HL-60 (cell line): ENCODE measurements around the gene TCF25.

Experiments used
- DNase-seq, 2 experiments: peaks; one replicate each; pipeline ENCODE4 v3.0.0-alpha.2; 2010 to 2020; ENCODE audit warnings: low read depth in 1 of 2, low spot score in 1 of 2
- H3K27ac ChIP-seq: fragments of 250-450 bp; sonication (Bioruptor Pico); replicated peaks from 2 replicates; pipeline ENCODE4 v1.5.1; 2020; ENCODE audit warnings: mild to moderate bottlenecking, moderate library complexity
- H3K27me3 ChIP-seq: fragments of 250-450 bp; sonication (Bioruptor Pico); 2 replicates; pipeline ENCODE4 v1.5.1; 2021; ENCODE audit warnings: mild to moderate bottlenecking, moderate library complexity; ENCODE audit not compliant: insufficient read depth, poor library complexity, severe bottlenecking
- H3K4me3 ChIP-seq: replicated peaks from 2 replicates; pipeline ENCODE4 v1.5.1; 2011; ENCODE audit warnings: mild to moderate bottlenecking, control low read depth, low read length; ENCODE audit not compliant: insufficient read depth
- GABPA ChIP-seq: IDR thresholded peaks from 2 replicates; pipeline ENCODE4 v1.6.1; 2012; ENCODE audit warnings: low read depth
- POLR2AphosphoS5 ChIP-seq: IDR thresholded peaks from 2 replicates; pipeline ENCODE4 v1.6.1; 2012; ENCODE audit warnings: low read depth
- SPI1 ChIP-seq: IDR thresholded peaks from 2 replicates; pipeline ENCODE4 v1.6.1; 2012; ENCODE audit warnings: low read depth, mild to moderate bottlenecking, borderline replicate concordance
- TF ChIP-seq, protein P1 (sequence below): IDR thresholded peaks from 2 replicates; pipeline ENCODE4 v1.6.1; 2012; ENCODE audit warnings: low read depth; ENCODE audit not compliant: insufficient replicate concordance
- TF ChIP-seq, protein P2 (sequence below): IDR thresholded peaks from one replicate; pipeline ENCODE4 v1.5.1; 2011; ENCODE audit warnings: low read length, control low read depth, inconsistent platforms; ENCODE audit not compliant: insufficient read depth

The TCF25 gene

DNA sequence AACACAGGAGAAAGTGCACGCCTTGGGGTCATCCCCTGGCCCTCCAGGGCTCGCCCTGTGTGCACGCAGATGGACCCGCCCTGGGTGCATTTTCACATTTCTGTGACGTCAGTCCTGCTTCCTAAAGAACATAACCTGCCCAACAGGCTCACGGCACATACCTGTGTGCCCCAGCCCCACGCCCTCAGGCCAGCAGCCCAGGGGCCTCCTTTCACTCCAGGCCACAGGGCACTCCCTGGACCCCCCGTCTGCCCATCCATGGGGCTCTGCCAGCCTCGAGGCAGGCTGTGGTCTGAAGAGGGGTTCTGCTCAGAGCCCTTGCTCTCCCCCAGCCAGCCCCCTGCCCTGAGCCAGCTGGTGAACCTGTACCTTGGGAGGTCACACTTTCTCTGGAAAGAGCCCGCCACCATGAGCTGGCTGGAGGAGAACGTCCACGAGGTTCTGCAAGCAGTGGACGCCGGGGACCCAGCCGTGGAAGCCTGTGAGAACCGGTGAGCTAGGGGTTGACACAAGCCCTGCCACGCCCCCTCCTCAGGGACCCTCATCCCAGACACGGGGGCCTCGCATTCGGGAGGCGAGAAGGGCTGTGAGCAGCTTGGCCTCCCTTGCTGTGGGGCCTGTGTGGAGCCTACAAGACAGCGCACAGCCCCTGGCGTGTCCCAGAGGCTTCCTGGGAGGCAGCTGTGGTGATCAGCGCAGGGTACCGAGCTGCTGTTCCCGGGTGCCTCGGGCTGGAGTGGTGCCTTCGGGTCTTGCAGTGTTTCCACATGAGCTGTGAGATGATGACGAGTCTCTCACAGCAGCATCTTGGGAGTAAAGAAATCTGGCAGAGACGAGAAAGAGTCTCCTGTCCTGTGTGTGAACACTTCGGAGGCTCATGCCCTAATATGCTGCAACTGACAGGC is 31.5 kb downstream of the TCF25 start:
- DNase-seq: no peak
- H3K27ac ChIP-seq: no peak overlapping the region
- H3K27me3 ChIP-seq: no peaks in the 10 kb centered on the region
- no peak overlapping the region for H3K4me3 ChIP-seq
- TF ChIP-seq, protein P1, sequence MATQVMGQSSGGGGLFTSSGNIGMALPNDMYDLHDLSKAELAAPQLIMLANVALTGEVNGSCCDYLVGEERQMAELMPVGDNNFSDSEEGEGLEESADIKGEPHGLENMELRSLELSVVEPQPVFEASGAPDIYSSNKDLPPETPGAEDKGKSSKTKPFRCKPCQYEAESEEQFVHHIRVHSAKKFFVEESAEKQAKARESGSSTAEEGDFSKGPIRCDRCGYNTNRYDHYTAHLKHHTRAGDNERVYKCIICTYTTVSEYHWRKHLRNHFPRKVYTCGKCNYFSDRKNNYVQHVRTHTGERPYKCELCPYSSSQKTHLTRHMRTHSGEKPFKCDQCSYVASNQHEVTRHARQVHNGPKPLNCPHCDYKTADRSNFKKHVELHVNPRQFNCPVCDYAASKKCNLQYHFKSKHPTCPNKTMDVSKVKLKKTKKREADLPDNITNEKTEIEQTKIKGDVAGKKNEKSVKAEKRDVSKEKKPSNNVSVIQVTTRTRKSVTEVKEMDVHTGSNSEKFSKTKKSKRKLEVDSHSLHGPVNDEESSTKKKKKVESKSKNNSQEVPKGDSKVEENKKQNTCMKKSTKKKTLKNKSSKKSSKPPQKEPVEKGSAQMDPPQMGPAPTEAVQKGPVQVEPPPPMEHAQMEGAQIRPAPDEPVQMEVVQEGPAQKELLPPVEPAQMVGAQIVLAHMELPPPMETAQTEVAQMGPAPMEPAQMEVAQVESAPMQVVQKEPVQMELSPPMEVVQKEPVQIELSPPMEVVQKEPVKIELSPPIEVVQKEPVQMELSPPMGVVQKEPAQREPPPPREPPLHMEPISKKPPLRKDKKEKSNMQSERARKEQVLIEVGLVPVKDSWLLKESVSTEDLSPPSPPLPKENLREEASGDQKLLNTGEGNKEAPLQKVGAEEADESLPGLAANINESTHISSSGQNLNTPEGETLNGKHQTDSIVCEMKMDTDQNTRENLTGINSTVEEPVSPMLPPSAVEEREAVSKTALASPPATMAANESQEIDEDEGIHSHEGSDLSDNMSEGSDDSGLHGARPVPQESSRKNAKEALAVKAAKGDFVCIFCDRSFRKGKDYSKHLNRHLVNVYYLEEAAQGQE: no peak
- TF ChIP-seq GABPA (no peak), POLR2AphosphoS5 (no peak), SPI1 (no peak)
- TF ChIP-seq, protein P2, sequence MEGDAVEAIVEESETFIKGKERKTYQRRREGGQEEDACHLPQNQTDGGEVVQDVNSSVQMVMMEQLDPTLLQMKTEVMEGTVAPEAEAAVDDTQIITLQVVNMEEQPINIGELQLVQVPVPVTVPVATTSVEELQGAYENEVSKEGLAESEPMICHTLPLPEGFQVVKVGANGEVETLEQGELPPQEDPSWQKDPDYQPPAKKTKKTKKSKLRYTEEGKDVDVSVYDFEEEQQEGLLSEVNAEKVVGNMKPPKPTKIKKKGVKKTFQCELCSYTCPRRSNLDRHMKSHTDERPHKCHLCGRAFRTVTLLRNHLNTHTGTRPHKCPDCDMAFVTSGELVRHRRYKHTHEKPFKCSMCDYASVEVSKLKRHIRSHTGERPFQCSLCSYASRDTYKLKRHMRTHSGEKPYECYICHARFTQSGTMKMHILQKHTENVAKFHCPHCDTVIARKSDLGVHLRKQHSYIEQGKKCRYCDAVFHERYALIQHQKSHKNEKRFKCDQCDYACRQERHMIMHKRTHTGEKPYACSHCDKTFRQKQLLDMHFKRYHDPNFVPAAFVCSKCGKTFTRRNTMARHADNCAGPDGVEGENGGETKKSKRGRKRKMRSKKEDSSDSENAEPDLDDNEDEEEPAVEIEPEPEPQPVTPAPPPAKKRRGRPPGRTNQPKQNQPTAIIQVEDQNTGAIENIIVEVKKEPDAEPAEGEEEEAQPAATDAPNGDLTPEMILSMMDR: no peak

DNA sequence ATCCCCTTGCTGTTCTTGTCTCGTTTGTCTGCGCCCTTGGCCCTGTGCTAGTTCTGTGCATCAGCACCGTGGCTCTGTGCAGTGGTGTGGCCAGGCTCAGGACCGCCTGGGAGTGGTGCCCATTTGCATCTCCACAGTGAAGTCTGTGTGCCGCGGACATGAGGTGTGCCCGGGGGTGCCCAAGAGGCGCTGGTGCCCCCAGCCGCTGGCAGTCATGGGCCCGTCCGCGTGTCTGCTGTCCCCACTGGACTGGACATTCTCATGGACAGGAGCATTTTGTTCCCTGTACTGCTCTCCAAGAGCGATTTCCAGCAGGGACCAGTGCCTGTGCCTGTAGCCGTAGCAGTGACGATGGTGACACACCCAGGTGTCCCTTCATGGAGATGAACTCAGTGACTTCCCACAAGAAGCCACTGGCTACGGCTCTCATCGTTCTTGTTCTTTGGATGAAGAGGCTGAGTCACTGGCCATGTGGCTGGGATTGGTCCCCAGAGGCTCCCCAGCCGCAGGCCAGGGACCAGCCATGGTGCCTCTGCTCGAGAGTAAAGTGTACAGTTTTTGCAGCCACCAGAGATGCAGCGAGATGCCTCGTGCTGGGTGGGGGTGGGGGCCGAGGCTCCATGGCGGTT is 32.2 kb downstream of the TCF25 start:
- no peak overlapping the region for H3K27ac ChIP-seq
- no peaks in the 10 kb centered on the region for H3K27me3 ChIP-seq
- no peak for DNase-seq
- TF ChIP-seq SPI1 (no peak), GABPA (no peak), POLR2AphosphoS5 (no peak)
- TF ChIP-seq, protein P1: no peak
- TF ChIP-seq, protein P2: no peak
- no peak overlapping the region for H3K4me3 ChIP-seq

DNA sequence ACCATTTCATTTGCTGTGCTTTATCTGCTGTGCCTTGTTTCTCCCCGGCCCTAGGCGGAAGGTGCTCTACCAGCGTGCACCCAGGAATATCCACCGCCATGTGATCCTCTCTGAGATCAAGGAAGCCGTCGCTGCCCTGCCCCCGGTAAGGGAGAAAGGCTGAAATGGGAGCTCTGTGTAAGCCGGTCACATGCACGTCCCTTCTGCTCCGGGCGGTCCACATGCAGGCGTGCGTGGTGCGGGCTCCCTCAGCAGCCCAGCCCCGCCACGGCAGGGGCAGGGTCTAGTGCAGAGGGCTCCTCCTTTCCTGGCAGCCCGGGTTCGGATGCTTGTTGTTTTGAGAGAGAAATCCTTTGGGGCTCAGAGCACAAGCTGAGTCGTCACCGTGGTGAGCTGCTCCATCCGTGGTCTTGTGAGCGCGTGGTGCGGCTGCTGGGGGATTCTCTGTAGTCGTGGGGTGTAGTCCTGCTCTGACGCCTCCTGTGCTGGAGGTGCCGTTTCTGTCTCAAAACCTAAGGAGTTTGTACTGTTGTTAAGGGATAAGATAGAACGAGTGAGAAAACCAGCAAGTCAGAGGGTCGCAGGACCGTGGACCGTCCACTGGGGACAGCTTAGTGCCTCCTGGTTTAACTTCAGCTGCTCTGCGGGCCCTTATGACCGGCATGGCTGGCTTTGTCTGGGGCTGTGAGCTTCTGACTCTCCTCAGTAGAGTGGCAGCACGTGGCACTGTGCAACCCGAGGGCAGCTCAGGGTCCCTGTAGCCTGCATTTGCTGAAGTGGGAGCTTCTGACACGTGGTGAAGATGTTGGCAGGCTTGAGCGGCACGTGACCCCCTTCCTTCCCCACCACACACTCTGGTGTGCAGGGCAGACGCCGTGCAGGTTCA is 33.0 kb downstream of the TCF25 start:
- Histone ChIP-seq H3K4me3 (no peak overlapping the region), H3K27ac (no peak overlapping the region), H3K27me3 (no peaks in the 10 kb centered on the region)
- TF ChIP-seq SPI1: no peak
- TF ChIP-seq, protein P1: no peak
- no peak for DNase-seq
